Cardiac fibroblast (primary cell): ENCODE data around the gene ABR.

ENCODE experiments used
- DNase-seq, 2 donors: peaks; one replicate each; pipeline versions ENCODE4 v3.0.0 to v3.0.0-alpha.2; 2010; ENCODE audit warnings: low read depth in 2 of 2
- H3K4me3 ChIP-seq, 2 donors: replicated peaks in 1 of 2; 1 replicate in 1 of 2; 2 replicates in 1 of 2; pipeline ENCODE4 v1.5.1; 2011; ENCODE audit warnings: low read depth in 2 of 2, low read length in 2 of 2, mild to moderate bottlenecking in 2 of 2, moderate library complexity in 1 of 2
- CTCF ChIP-seq: IDR thresholded peaks from one replicate; pipeline ENCODE4 v1.5.1; 2011; ENCODE audit warnings: low read depth, mild to moderate bottlenecking, low read length, inconsistent platforms

Gene ABR

GRCh38 chr17:1166276-1166675 lies 13.5 kb downstream of the ABR start:
- DNase-seq, result no peak
- no peak overlapping the region for H3K4me3 ChIP-seq
- TF ChIP-seq CTCF, result no peak

- no peak for DNase-seq
- TF ChIP-seq CTCF, result no peak
- no peak overlapping the region for H3K4me3 ChIP-seq
Observed at GRCh38 chr17:1165836-1166235, 13.9 kb downstream of the ABR start.

GRCh38 chr17:1164935-1165556 lies 14.7 kb downstream of the ABR start:
- no peak for DNase-seq
- no peak for TF ChIP-seq CTCF
- no peak overlapping the region for H3K4me3 ChIP-seq

- H3K4me3 ChIP-seq, result no peak overlapping the region
- DNase-seq, result no peak
- TF ChIP-seq CTCF, result no peak
Observed at GRCh38 chr17:1162116-1162855, 17.5 kb downstream of the ABR start.

- no peak for DNase-seq
- TF ChIP-seq CTCF, result no peak
- H3K4me3 ChIP-seq, result no peak overlapping the region
Observed at GRCh38 chr17:1160591-1161390, 19.0 kb downstream of the ABR start.

- H3K4me3 ChIP-seq, result no peak overlapping the region
- TF ChIP-seq CTCF, result no peak
- no peak for DNase-seq
Observed at GRCh38 chr17:1159431-1160180, 20.2 kb downstream of the ABR start.
